Brain microvascular endothelial cell (primary cell): Measurements from ENCODE around the gene C1QTNF7.

ENCODE experiments used
- DNase-seq: peaks from one replicate; pipeline ENCODE4 v3.0.0-alpha.2; 2020
- H3K27ac ChIP-seq: fragments of 250-450 bp; sonication (Bioruptor Pico); 2 replicates; pipeline ENCODE4 v1.5.1; 2020; ENCODE audit warnings: mild to moderate bottlenecking, moderate library complexity
- H3K27me3 ChIP-seq: fragments of 250-450 bp; sonication (Bioruptor Pico); replicated peaks from 2 replicates; pipeline ENCODE4 v1.5.1; 2020; ENCODE audit warnings: mild to moderate bottlenecking
- H3K36me3 ChIP-seq: fragments of 250-450 bp; sonication (Bioruptor Pico); replicated peaks from 2 replicates; pipeline ENCODE4 v1.5.1; 2020; ENCODE audit warnings: mild to moderate bottlenecking
- H3K4me3 ChIP-seq: 2 replicates; pipeline ENCODE4 v1.5.1; 2011; ENCODE audit warnings: low read depth, mild to moderate bottlenecking, control low read depth, low read length, moderate library complexity
- in situ Hi-C: cut with HindIII; loops from 2 replicates; pipeline ENCODE4 v1.10.0; 2017; ENCODE audit warnings: low sequenced_read_pairs, low pct_ligation_motif_present
- TF ChIP-seq, protein P1 (sequence below): IDR thresholded peaks from 2 replicates; pipeline ENCODE4 v1.5.1; 2011; ENCODE audit warnings: low read depth, mild to moderate bottlenecking, moderate library complexity, low read length, control low read depth, inconsistent platforms; ENCODE audit errors: missing control alignments

Gene C1QTNF7

DNA sequence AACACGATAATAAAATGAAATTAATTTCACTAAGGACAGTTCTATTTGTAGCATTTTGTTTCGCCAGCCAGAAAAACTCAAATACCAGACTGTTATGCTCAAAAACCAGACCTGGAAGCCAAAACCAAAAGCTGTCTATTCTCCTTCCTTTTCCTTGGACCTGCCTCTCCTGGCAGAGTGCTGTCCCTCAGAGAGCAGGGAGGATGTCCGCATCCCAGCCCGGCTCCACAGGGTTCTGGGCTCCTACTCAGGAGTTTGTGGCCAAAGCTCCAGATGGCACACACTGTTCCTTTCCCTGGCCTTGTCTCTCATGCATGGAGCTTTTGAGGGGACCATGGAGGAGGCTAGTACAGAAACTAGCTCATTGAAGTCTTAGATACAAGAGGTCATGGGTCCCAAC is 41.9 kb upstream of the C1QTNF7 start:
- DNase-seq: no peak
- TF ChIP-seq, protein P1, sequence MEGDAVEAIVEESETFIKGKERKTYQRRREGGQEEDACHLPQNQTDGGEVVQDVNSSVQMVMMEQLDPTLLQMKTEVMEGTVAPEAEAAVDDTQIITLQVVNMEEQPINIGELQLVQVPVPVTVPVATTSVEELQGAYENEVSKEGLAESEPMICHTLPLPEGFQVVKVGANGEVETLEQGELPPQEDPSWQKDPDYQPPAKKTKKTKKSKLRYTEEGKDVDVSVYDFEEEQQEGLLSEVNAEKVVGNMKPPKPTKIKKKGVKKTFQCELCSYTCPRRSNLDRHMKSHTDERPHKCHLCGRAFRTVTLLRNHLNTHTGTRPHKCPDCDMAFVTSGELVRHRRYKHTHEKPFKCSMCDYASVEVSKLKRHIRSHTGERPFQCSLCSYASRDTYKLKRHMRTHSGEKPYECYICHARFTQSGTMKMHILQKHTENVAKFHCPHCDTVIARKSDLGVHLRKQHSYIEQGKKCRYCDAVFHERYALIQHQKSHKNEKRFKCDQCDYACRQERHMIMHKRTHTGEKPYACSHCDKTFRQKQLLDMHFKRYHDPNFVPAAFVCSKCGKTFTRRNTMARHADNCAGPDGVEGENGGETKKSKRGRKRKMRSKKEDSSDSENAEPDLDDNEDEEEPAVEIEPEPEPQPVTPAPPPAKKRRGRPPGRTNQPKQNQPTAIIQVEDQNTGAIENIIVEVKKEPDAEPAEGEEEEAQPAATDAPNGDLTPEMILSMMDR: no peak
- no peak overlapping the region for H3K4me3 ChIP-seq
- no peaks in the 10 kb centered on the region for H3K36me3 ChIP-seq
- H3K27ac ChIP-seq: no peak overlapping the region
- in situ Hi-C loops: no loop called here
- H3K27me3 ChIP-seq: no peaks in the 10 kb centered on the region

DNA sequence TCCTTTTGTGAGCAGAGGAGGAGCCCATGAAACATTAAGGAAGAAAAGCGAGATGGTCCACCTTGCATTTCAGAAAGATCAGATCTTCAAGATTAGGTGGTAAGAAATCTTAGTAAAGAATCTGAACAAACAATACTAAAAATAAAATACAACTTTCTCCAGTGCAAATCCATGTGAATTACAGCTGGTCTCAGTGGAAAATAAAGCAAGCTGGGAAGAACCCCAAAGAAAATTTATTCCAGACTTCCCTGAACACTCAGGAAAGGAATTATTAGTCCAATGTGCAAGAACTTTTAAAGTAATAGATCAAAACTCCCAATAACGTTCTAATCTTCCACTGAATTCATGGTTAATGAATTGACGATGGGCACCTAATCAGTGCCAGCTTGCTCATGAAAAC is 37.3 kb upstream of the C1QTNF7 start:
- DNase-seq: no peak
- in situ Hi-C loops: no loop called here
- no peaks in the 10 kb centered on the region for H3K27me3 ChIP-seq
- no peak overlapping the region for H3K4me3 ChIP-seq
- H3K27ac ChIP-seq: no peak overlapping the region
- TF ChIP-seq, protein P1: no peak
- H3K36me3 ChIP-seq: no peaks in the 10 kb centered on the region

DNA sequence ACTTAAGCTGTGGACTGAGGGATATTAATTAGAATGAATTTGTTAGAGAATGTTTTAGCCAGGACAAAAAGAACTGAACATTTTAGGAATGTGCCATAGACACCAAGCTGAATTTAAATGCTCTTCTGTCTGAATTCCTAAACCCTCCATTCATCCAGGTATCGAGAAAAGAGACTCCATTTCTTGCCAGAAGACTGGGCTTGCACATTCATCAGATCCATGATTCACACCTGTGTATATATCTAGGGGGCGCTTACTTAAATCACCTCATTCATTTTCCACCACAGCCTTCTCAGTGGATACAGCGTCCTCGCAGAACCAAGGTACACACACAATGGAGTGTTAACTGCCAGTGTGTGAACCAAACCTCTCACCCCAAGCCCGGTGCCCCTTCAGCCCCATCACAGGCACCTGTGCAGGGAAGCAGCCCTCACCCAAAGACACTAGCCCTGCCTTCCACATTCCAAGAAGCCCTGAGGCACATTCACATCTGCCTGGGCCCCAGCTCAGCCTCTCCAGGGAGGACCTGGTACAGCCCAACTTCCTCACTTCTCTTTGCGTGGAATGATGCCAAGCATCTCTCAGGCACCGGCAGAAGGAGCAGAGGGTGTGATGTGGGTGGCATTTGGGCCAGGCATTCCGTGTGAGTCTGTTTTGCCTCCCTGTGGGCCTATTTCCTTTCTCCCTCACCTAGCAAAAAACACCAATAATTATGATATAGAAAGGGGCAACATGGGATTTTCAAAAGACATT is 35.6 kb upstream of the C1QTNF7 start:
- no peak for DNase-seq
- Histone ChIP-seq H3K36me3 (no peaks in the 10 kb centered on the region), H3K27me3 (no peaks in the 10 kb centered on the region), H3K27ac (no peak overlapping the region), H3K4me3 (no peak overlapping the region)
- in situ Hi-C loops: no loop called here
- TF ChIP-seq, protein P1: no peak

- H3K36me3 ChIP-seq: no peaks in the 10 kb centered on the region
- TF ChIP-seq, protein P1: no peak
- DNase-seq: no peak
- no peaks in the 10 kb centered on the region for H3K27me3 ChIP-seq
- H3K27ac ChIP-seq: no peak overlapping the region
- no peak overlapping the region for H3K4me3 ChIP-seq
- in situ Hi-C loops: no loop called here
Measured at GRCh38 chr4:15395311-15395710, 32.5 kb upstream of the C1QTNF7 start.

GRCh38 chr4:15396157-15396800 is 31.6 kb upstream of the C1QTNF7 start:
- no peaks in the 10 kb centered on the region for H3K36me3 ChIP-seq
- in situ Hi-C loops: no loop called here
- no peak overlapping the region for H3K27ac ChIP-seq
- peak; percentile 60 for DNase-seq
- H3K27me3 ChIP-seq: no peaks in the 10 kb centered on the region
- H3K4me3 ChIP-seq: no peak overlapping the region
- TF ChIP-seq, protein P1: peak; percentile 87

GRCh38 chr4:15398001-15398400 is 29.8 kb upstream of the C1QTNF7 start:
- H3K27me3 ChIP-seq: no peaks in the 10 kb centered on the region
- DNase-seq: no peak
- no peak overlapping the region for H3K4me3 ChIP-seq
- in situ Hi-C loops: no loop called here
- no peak overlapping the region for H3K27ac ChIP-seq
- no peaks in the 10 kb centered on the region for H3K36me3 ChIP-seq
- TF ChIP-seq, protein P1: no peak
